ENCODE data around the gene MISP. TPM values are rescaled to one million over a fixed set of nuclear protein-coding genes. Genes with fewer than 3 reads are reported as not detected.

MISP gene
- total and polyA plus RNA-seq, 2 of the 4 experiments (the other 2 are of a cell fraction), result not detected

DNA sequence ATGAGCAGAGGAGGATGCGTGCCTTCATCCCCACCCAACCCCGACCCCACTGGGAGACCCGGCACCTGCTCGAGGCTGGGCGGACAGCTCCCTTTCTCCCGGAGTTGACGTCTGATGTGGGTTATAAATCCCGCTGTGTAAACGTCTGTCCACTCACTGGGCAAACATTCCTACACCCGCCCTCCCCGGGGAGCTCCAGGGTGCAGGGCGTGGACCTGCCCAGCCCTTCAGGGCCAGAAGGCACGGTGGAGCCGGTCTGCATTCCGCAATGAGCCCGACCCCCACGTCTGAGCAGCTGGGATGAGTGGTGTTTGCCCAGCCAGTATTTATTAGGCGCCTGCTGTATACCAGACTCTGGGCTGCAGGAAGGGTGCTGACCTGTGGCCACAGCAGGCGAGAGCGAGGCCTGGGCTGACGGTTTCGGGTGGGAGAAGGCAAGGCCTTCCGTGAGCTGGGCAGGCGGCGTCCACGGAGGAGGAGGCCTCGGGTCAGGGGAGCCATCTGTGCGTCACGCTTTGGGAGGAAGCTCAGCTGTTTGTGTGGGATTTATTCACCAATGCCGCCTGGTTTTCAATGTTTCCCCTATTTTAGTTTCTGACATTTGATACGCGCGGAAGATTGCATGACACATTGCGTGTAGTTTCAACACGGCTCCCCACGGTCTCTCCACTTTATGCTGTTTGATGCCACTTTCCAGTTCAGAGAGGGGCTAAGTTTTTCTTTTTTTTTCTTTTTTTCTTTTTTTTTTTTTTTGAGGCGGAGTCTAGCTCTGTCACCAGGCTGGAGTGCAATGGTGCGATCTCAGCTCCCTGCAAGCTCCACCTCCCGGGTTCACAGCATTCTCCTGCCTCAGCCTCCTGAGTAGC is 2.0 kb downstream of the MISP start (continued):
- TF ChIP-seq, protein P1, sequence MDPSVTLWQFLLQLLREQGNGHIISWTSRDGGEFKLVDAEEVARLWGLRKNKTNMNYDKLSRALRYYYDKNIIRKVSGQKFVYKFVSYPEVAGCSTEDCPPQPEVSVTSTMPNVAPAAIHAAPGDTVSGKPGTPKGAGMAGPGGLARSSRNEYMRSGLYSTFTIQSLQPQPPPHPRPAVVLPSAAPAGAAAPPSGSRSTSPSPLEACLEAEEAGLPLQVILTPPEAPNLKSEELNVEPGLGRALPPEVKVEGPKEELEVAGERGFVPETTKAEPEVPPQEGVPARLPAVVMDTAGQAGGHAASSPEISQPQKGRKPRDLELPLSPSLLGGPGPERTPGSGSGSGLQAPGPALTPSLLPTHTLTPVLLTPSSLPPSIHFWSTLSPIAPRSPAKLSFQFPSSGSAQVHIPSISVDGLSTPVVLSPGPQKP (IDR thresholded peaks at IDR 0.05; ENCODE audit: borderline replicate concordance, low read depth, low read length), result no peak

DNA sequence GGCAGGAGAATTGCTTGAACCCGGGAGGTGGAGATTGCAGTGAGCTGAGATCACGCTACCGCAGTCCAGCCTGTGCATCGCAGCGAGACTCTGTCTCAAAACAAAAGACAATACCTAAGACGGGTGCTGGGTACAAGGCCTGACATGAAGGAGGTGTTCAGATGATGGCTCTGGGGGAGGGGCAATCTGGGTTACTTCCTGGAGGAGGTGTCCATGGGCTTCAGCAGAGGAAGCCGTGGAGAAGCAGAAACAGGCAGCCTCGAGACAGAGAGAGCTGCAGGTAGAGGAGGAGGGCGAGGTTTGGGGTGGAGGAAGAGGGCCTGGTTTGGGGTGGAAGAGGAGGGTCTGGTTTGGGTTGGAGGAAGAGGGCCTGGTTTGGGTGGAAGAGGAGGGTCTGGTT is 3.6 kb downstream of the MISP start:
- Histone ChIP-seq H4K8ac (ENCODE audit: low read depth in 2 of 2, low read length in 2 of 2) (no peak overlapping the region), H3K36me3 (ENCODE audit: control insufficient read depth, insufficient read depth, low read length) (no peaks in the 10 kb centered on the region), H2AK9ac (replicated peaks; ENCODE audit: low read depth, low read length, poor library complexity) (no peak overlapping the region), H3K4ac (ENCODE audit: low read depth, low read length) (no peak overlapping the region), H2BK20ac (ENCODE audit: low read depth, low read length) (no peak overlapping the region), H3K14ac (replicated peaks; ENCODE audit: low read depth, low read length) (no peak overlapping the region), H3K9ac (ENCODE audit: low read depth, low read length) (no peak overlapping the region), H3K23ac (ENCODE audit: low read depth, low read length) (no peak overlapping the region), H3K18ac (ENCODE audit: low read depth, low read length) (no peak overlapping the region), H3K4me1 (ENCODE audit: control insufficient read depth, insufficient read depth, low read length) (peaks cover 15% of the 10 kb centered on the region), H2AFZ (replicated peaks; ENCODE audit: low read length, poor library complexity) (no peak overlapping the region), H2AK5ac (ENCODE audit: low read depth, low read length) (no peak overlapping the region), H4K20me1 (ENCODE audit: insufficient read depth, low read length) (0 out of 2 replicates have a peak, but pooled peaks cover 3% of the 10 kb centered on the region), H3K9me1 (ENCODE audit: insufficient read depth, low read length) (peaks cover 7% of the 10 kb centered on the region; the same call in 1 of the 2 replicates), H3K27ac (ENCODE audit: insufficient read depth, low read length) (no peak overlapping the region), H4K5ac (ENCODE audit: low read depth, low read length) (no peak overlapping the region), H3K4me2 (ENCODE audit: low read depth, low read length) (no peak overlapping the region), H4K91ac (ENCODE audit: insufficient read depth, low read depth, low read length) (no peak overlapping the region), H3K79me1 (ENCODE audit: low read depth in 1 of 2, low read length in 2 of 2) (no peaks in the 10 kb centered on the region), H2BK120ac (ENCODE audit: low read depth, low read length) (no peak overlapping the region), H3K27me3 (ENCODE audit: control insufficient read depth, insufficient read depth, low read length) (no peaks in the 10 kb centered on the region), H2BK15ac (ENCODE audit: low read depth, low read length) (no peak overlapping the region), H3K56ac (ENCODE audit: extremely low read depth, insufficient read depth, low read length) (no peak overlapping the region), H3K9me3 (ENCODE audit: control insufficient read depth, insufficient read depth, low read length) (peaks cover 11% of the 10 kb centered on the region; the same call in 1 of the 2 replicates), H3K4me3 (ENCODE audit: insufficient read depth, low read depth, low read length) (no peak overlapping the region), H2BK5ac (ENCODE audit: low read depth, low read length, poor library complexity, severe bottlenecking) (no peak overlapping the region)
- DNase-seq, result no peak
- in situ Hi-C loops (cut with MboI; ENCODE audit: low sequenced_read_pairs) (no loop called here), intact Hi-C loops (cut with micrococcal nuclease) (no loop called here), dilution Hi-C loops (cut with HindIII; ENCODE audit: low sequenced_read_pairs, unreplicated experiment) (no loop called here)
- ChIA-PET POLR2A (ENCODE audit: unreplicated experiment) (no interaction called here), CTCF (no interaction called here)
- 82% methylated on average over 3 of the region's 9 CpGs; no CpG with 5 or more reads in 1 of the 2 experiments for WGBS, 2 experiments (ENCODE audit: extremely low coverage in 2 of 2, insufficient read length in 1 of 2)
- no peak for ATAC-seq (ENCODE audit: low read depth)
- no TSS peak for BruUV-seq (replicated peaks)
- TF ChIP-seq POLR2A (IDR thresholded peaks at IDR 0.05; ENCODE audit: low read depth, low read length), result no peak
- TF ChIP-seq, protein P2, sequence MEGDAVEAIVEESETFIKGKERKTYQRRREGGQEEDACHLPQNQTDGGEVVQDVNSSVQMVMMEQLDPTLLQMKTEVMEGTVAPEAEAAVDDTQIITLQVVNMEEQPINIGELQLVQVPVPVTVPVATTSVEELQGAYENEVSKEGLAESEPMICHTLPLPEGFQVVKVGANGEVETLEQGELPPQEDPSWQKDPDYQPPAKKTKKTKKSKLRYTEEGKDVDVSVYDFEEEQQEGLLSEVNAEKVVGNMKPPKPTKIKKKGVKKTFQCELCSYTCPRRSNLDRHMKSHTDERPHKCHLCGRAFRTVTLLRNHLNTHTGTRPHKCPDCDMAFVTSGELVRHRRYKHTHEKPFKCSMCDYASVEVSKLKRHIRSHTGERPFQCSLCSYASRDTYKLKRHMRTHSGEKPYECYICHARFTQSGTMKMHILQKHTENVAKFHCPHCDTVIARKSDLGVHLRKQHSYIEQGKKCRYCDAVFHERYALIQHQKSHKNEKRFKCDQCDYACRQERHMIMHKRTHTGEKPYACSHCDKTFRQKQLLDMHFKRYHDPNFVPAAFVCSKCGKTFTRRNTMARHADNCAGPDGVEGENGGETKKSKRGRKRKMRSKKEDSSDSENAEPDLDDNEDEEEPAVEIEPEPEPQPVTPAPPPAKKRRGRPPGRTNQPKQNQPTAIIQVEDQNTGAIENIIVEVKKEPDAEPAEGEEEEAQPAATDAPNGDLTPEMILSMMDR (conservative IDR thresholded peaks at IDR 0.05; ENCODE audit: low read depth, low read length), result no peak
- no peak for TF ChIP-seq MXI1 (IDR thresholded peaks at IDR 0.05; ENCODE audit: borderline replicate concordance, low read depth, low read length)
- no peak for TF ChIP-seq RAD21 (IDR thresholded peaks at IDR 0.05; ENCODE audit: low read length)
- TF ChIP-seq, protein P3, sequence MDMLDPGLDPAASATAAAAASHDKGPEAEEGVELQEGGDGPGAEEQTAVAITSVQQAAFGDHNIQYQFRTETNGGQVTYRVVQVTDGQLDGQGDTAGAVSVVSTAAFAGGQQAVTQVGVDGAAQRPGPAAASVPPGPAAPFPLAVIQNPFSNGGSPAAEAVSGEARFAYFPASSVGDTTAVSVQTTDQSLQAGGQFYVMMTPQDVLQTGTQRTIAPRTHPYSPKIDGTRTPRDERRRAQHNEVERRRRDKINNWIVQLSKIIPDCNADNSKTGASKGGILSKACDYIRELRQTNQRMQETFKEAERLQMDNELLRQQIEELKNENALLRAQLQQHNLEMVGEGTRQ (IDR thresholded peaks at IDR 0.05; ENCODE audit: low read depth, low read length), result no peak
- no peak for TF ChIP-seq CEBPB (IDR thresholded peaks at IDR 0.05; ENCODE audit: low read depth, low read length)
- TF ChIP-seq NFE2L2 (IDR thresholded peaks at IDR 0.05; ENCODE audit: low read depth, low read length), result no peak
- TF ChIP-seq, protein P1 (IDR thresholded peaks at IDR 0.05; ENCODE audit: borderline replicate concordance, low read depth, low read length), result no peak
- TF ChIP-seq RFX5 (IDR thresholded peaks at IDR 0.05; ENCODE audit: low read depth, low read length), result no peak
- no peak for TF ChIP-seq MAZ (IDR thresholded peaks at IDR 0.05; ENCODE audit: borderline replicate concordance, low read depth, low read length)
